GM18858 (cell line): ENCODE results near the gene MFSD12.

ENCODE experiments used
- ATAC-seq: cut with Tn5 transposase; IDR thresholded peaks from one replicate; pipeline ENCODE4 v1.9.1; 2021; ENCODE audit not compliant: unreplicated experiment

MFSD12 gene

DNA sequence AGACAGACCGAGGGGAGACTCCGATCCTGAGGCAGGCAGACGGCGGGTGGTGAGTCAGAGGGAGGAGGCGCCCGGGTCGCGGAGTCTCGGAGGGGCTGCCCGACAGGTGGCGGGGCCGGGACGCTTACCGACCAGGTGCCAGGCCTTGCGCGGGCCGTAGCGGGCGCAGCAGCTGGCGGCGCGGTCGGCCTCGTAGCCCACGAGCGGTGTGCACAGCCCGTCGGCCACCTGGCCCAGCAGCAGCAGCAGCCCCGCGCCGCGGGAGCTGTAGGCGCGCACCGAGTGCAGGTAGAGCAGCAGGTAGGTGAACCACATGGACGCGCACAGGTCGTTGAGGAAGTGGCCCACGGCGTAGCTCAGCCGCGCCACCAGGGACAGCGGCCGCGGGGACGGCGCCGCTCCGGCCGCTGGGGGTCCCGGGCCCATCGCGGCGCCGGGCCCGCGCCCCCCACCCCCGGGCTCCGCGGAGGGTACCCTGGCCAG is 367 bp downstream of the MFSD12 start:
- peak; percentile 15 for ATAC-seq

- no peak for ATAC-seq
Measured at GRCh38 chr19:3556423-3556977, 886 bp downstream of the MFSD12 start.

DNA sequence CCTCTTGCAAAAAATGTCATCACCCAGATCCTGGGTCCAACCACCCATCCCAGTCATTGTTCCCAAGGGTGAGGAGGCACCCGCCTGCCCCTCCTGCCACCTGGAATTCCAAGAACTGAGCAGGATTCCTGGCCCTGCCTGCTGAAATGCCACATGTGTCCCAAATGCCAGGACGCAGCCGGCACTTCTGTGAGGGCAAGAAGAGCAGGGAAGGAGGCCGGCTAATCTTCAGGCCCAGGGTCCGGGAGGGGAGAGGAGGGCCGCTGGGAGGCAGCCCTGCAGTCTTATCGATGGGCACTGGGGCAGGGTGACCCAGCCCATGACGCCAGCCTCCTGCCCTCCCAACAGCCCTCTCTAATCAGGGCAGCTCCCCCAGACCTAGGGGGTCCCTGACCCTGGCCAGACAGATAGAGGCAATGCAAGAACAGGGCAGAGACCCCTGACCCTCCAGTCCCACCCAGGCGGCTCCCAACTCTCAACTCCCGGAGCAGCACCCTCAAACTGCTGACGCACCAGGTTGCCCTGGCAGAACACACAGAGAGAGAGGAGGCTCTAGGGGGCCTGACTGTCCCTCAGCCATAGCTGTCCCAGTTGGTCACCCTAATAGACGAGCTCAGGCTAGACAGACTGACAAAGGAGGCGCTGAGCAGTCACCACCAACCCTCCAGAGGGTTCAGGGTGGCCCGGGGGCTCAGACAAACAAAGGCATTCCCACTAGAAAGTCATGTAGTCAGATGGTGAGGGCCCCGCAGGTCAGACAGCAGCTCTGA is 1.5 kb downstream of the MFSD12 start:
- ATAC-seq: no peak

DNA sequence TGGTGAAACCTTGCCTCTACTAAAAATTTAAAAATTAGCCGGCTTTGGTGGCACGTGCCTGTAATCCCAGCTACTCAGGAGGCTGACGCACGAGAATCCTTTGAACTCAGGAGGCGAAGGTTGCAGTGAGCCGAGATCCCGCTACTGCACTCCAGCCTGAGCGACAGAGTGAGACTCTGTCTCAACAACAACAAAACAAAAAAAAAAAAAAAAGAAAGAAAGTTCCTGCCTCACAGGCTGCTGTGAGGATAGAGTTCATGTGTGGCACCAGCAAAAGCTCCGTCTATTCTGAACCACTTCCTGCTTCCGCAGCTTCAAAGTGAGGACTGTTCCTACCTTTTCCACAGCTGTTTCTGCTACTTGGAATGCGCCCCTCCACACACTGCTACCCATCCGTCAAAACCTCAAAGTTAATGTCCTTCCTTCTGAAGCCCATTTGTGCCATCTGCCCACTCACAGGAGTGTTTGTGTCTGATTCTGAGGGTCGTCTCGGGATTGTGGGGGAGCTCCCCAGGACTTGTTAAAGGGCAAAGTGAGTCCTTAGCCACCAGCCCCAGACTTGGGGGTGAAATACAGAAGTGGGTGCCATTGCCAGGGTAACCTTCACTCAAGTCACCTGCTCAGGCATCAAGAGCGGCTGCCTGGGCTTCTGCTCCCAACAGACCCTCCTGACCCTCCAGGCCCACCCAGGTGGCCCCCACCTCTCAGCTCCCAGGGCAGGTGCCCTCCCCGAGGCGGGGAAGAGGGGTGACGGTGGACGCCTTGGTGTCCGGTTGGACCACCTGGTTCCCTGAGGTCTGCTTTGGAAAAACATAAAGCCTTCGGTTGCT is 2.9 kb downstream of the MFSD12 start:
- no peak for ATAC-seq

GRCh38 chr19:3551792-3552095 is 5.6 kb downstream of the MFSD12 start:
- no peak for ATAC-seq

- ATAC-seq: no peak
Measured at GRCh38 chr19:3550947-3551791, 6.2 kb downstream of the MFSD12 start.

DNA sequence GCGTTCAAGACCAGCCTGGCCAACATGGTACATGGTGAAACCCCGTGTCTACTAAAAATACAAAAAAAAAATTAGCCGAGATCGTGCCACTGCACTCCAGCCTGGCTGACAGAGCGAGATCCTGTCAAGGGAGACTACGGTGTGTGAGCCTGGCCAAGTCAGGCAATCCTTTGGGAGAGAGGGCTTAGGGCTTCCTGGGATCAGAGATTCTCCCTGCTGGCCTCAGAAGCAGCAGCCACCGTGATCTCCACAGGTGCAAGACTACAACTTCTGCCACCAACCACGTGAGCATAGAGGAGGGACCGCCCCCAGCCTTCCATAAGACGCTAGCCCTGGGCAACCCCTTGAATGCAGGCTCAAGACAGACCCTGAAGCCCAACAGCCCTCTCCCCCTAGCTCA is 7.6 kb downstream of the MFSD12 start:
- no peak for ATAC-seq

DNA sequence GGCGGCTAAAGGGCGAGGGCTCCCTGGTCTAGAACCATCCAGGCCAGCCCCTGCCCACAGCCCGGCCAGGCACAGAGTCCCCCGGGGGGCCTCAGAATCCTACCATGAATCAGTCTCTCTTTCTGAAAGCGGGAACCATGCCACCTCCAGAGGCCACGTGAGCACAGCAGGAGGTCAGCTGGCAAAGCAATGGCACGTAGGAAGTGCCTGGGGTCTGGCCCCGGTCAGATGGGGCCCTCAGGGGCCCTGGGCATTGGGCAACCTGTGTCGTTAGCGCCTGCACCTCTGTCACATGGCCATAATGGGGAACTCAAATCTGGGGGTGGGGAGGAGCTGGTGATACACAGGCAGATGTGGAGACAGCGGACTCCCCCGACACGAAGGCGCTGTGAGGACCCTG is 8.8 kb downstream of the MFSD12 start:
- ATAC-seq: no peak

DNA sequence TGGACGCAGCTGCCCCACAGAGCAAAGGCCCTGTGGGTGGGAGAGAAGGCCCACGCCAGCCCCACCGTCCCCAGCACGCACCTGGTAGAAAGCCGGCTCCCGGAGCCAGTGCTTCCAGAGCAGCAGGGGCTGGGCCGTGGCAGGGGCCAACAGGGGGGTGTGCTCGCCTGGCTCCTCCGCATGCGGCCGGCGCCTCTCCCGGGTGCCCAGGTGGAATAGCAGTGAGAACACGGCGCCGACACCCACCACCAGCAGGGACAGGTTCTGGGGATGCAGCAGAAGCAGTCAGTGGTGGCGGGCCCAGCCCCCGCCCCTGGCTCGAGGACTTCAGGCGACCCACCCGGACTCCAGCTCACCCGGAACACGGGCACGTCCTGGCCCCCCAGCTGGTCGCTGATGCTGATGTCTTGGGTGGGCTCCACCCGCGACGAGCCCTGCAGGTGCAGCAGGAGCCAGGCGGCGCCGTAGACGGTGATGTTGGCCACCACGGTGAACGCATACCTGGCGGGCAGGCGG is 9.6 kb downstream of the MFSD12 start:
- no peak for ATAC-seq

- ATAC-seq: no peak
Measured at GRCh38 chr19:3547301-3547731, 10.1 kb downstream of the MFSD12 start.

DNA sequence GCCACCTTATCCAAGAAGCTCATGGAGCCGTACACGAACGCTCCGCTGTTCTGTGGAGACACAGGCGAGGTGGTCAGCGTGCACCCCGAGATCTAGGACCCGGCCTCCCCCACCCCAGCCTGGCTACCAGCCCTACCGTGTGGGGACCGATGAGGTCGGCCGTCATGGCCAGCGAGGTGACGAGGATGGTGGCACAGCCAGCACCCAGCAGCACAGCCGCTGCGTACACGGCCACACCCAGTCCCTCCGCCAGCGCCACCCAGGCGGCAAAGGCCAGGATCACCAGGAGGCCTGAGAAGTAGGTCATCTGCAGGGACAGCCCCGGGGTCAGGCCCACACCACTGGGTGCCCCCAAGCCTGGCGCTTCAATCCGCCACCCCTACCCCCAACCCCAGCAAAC is 11.3 kb downstream of the MFSD12 start:
- ATAC-seq: no peak

- ATAC-seq: no peak
Measured at GRCh38 chr19:3545669-3546034, 11.7 kb downstream of the MFSD12 start.

- ATAC-seq: no peak
Measured at GRCh38 chr19:3544742-3545668, 12.4 kb downstream of the MFSD12 start.

DNA sequence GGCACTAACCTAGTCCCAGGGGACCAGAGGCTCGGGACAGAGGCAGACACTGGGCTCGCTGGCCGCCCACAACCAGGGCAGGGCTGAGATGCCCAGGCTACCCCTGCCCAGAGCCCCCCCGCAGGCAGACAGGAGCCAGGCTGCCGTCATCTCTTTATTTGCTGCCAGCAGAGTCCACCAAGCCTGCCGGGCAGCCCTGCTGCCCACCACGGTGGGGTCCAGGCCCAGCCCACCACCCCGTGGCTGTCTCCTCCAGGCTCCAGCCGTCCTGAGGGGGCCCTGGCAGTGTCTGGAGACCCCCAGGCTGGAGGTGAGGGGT is 13.4 kb downstream of the MFSD12 start:
- ATAC-seq: no peak

- ATAC-seq: no peak
Measured at GRCh38 chr19:3543150-3544057, 14.0 kb downstream of the MFSD12 start.

GRCh38 chr19:3539756-3540118 is 17.6 kb downstream of the MFSD12 start:
- no peak for ATAC-seq

DNA sequence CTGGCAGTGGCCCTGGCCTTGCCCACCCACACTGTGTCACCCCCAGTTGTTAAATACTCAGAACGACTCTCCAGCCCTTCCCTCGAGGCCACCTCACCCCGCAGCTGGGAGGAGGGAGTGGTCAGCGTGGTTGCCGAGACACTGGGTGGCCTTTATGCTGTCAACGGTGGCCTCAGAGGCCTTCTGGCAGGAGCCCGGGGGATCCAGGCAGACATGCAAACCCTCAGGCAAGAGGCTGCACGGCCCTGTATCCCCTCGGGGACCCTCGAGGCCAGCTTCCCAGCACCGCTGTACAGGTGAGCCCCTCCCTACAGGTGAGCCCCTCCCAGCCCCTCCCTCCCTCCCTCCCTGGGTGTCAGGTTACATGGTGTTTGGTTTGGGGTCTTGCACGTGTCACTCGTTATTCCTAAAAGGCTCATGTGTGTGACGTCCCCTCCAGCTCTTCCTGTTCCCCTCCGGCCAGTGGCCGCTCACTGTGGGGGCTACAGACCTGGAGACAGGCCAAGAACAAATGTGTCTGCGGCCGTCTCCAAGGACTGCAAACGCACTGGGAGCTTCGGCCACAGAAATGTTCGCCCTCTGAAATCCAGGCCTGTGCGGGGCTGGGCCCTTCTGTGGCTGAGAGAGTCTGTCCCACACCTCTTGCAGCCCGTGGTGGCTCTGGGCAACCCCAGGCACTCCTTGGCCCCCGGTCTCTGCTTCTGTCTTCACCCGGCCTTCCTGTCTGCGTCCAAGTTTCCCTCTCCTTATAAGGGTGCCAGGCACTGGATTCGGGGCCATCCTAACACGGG is 18.2 kb downstream of the MFSD12 start, which contains the start of gene TEKTIP1:
TEKTIP1 (plus strand) TSS at position 210 of the 791 bp plus-strand sequence; CDS start at position 214, 4 bp downstream.
- ATAC-seq: no peak

- ATAC-seq: no peak
Measured at GRCh38 chr19:3538258-3538929, 19.0 kb downstream of the MFSD12 start.
